Measurements from ENCODE around the gene SPATA6L. TPM values are rescaled to one million over a fixed set of nuclear protein-coding genes. Genes with fewer than 3 reads are reported as not detected.

SPATA6L gene
- total and polyA plus RNA-seq, 2 of the 13 experiments (the other 11 are each of a cell fraction or from before 2014, with no cell fraction given) = 1.1 to 1.9 TPM

DNA sequence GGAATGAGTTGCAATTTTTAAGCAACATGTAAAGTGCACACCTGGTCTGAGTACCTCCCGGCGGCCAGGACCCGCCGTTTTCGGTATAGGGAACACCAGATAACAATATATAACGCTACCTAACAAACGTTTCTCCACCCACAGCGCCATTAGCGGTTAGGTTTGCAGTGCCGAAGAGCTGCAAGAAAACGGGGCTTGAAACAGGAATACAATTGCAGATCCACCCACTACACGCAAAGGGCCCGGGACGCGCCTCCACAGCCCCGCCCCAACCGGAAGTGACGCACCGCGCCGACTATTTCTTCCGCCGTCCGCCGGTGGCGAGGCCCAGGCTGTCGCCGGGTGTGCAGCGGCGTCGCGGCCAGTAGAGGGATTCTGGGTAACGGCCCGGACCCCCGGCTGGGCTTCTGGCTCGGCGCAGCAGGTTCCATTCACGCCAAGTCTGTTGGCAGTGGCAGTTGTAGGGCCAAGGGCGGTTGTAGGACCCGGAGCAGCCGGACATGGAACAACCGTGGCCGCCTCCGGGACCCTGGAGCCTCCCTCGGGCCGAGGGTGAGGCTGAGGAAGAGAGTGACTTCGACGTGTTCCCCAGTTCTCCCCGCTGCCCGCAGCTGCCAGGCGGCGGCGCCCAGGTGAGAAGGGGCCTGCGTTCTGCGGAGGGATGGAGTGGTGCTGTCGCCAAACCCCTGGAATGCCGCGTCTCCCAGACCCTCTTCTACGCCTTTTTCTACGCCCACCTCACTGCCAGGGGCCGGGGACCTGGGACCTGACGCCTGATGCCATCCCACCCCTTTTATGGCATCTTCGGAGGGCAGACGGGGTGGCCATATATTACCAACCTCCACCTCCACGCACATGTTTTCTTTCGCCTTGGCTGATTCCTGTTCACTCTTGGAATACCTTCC, 13.2 kb upstream of the SPATA6L start, which contains the start of gene CDC37L1 (continued):
- TF ChIP-seq, protein P1, sequence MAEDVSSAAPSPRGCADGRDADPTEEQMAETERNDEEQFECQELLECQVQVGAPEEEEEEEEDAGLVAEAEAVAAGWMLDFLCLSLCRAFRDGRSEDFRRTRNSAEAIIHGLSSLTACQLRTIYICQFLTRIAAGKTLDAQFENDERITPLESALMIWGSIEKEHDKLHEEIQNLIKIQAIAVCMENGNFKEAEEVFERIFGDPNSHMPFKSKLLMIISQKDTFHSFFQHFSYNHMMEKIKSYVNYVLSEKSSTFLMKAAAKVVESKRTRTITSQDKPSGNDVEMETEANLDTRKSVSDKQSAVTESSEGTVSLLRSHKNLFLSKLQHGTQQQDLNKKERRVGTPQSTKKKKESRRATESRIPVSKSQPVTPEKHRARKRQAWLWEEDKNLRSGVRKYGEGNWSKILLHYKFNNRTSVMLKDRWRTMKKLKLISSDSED (CRISPR knock-in tag; IDR thresholded peaks at IDR 0.05) = no peak
- peak; percentile 86 for TF ChIP-seq GATAD1 (CRISPR knock-in tag; IDR thresholded peaks at IDR 0.05)
- TF ChIP-seq ZNF670 (CRISPR knock-in tag; IDR thresholded peaks at IDR 0.05; ENCODE audit: borderline replicate concordance) = peak; percentile 43; the same call in 1 of the 2 replicates
- TF ChIP-seq, protein P2, sequence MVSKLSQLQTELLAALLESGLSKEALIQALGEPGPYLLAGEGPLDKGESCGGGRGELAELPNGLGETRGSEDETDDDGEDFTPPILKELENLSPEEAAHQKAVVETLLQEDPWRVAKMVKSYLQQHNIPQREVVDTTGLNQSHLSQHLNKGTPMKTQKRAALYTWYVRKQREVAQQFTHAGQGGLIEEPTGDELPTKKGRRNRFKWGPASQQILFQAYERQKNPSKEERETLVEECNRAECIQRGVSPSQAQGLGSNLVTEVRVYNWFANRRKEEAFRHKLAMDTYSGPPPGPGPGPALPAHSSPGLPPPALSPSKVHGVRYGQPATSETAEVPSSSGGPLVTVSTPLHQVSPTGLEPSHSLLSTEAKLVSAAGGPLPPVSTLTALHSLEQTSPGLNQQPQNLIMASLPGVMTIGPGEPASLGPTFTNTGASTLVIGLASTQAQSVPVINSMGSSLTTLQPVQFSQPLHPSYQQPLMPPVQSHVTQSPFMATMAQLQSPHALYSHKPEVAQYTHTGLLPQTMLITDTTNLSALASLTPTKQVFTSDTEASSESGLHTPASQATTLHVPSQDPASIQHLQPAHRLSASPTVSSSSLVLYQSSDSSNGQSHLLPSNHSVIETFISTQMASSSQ (IDR thresholded peaks at IDR 0.05; ENCODE audit: low read depth) = no peak
- TF ChIP-seq, protein P2 (CRISPR knock-in tag; IDR thresholded peaks at IDR 0.05; ENCODE audit: borderline replicate concordance) = peak; percentile 79; the same call in 1 of the 2 replicates
- peak; percentile 92 for TF ChIP-seq REPIN1 (CRISPR knock-in tag; IDR thresholded peaks at IDR 0.05; ENCODE audit: borderline replicate concordance, low read depth)
- TF ChIP-seq ZNF550 (CRISPR knock-in tag; IDR thresholded peaks at IDR 0.05; ENCODE audit: borderline replicate concordance) = no peak
- TF ChIP-seq, protein P3, sequence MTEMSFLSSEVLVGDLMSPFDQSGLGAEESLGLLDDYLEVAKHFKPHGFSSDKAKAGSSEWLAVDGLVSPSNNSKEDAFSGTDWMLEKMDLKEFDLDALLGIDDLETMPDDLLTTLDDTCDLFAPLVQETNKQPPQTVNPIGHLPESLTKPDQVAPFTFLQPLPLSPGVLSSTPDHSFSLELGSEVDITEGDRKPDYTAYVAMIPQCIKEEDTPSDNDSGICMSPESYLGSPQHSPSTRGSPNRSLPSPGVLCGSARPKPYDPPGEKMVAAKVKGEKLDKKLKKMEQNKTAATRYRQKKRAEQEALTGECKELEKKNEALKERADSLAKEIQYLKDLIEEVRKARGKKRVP (CRISPR knock-in tag; IDR thresholded peaks at IDR 0.05) = peak in 1 of 2 experiments; percentile 47; a peak in 1 of 4 replicates
- peak; percentile 63; the same call in 1 of the 2 replicates for TF ChIP-seq ZNF451 (CRISPR knock-in tag; IDR thresholded peaks at IDR 0.05)
- TF ChIP-seq, protein P4, sequence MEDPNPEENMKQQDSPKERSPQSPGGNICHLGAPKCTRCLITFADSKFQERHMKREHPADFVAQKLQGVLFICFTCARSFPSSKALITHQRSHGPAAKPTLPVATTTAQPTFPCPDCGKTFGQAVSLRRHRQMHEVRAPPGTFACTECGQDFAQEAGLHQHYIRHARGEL (CRISPR knock-in tag; IDR thresholded peaks at IDR 0.05) = no peak
- TF ChIP-seq, protein P5, sequence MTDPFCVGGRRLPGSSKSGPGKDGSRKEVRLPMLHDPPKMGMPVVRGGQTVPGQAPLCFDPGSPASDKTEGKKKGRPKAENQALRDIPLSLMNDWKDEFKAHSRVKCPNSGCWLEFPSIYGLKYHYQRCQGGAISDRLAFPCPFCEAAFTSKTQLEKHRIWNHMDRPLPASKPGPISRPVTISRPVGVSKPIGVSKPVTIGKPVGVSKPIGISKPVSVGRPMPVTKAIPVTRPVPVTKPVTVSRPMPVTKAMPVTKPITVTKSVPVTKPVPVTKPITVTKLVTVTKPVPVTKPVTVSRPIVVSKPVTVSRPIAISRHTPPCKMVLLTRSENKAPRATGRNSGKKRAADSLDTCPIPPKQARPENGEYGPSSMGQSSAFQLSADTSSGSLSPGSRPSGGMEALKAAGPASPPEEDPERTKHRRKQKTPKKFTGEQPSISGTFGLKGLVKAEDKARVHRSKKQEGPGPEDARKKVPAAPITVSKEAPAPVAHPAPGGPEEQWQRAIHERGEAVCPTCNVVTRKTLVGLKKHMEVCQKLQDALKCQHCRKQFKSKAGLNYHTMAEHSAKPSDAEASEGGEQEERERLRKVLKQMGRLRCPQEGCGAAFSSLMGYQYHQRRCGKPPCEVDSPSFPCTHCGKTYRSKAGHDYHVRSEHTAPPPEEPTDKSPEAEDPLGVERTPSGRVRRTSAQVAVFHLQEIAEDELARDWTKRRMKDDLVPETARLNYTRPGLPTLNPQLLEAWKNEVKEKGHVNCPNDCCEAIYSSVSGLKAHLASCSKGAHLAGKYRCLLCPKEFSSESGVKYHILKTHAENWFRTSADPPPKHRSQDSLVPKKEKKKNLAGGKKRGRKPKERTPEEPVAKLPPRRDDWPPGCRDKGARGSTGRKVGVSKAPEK (CRISPR knock-in tag; IDR thresholded peaks at IDR 0.05; ENCODE audit: borderline replicate concordance) = no peak
- no peak for TF ChIP-seq HNRNPUL1 (IDR thresholded peaks at IDR 0.05; ENCODE audit: low read depth, low read length)
- no peak for TF ChIP-seq ZSCAN30 (CRISPR knock-in tag; IDR thresholded peaks at IDR 0.05)
- TF ChIP-seq ZNF326 (CRISPR knock-in tag; IDR thresholded peaks at IDR 0.05; ENCODE audit: borderline replicate concordance) = no peak
- TF ChIP-seq GPN1 (CRISPR knock-in tag; IDR thresholded peaks at IDR 0.05; ENCODE audit: borderline replicate concordance) = no peak; the same call in 1 of the 2 replicates
- TF ChIP-seq POGZ (CRISPR knock-in tag; IDR thresholded peaks at IDR 0.05) = peak; percentile 82; the same call in 1 of the 2 replicates

Measured in HepG2 (cell line).